HG02588 (cell line): Measurements from ENCODE around the gene ZNF705A.
"Not testable (repeated sequence)": the region's sequence is repeated elsewhere in the genome, so short reads cannot be mapped to it uniquely, and the experiment has no call there.

Experiments used
- ATAC-seq: cut with Tn5 transposase; IDR thresholded peaks from one replicate; pipeline ENCODE4 v1.9.1; 2021; ENCODE audit warnings: mild to moderate bottlenecking, moderate library complexity; ENCODE audit not compliant: unreplicated experiment

Gene ZNF705A

GRCh38 chr12:8183346-8183745, 26.5 kb downstream of the ZNF705A start:
- ATAC-seq: not testable (repeated sequence)

GRCh38 chr12:8184206-8184605, 27.4 kb downstream of the ZNF705A start:
- ATAC-seq: not testable (repeated sequence)

- not testable (repeated sequence) for ATAC-seq
These were observed 31.3 kb downstream of the ZNF705A start for GRCh38 chr12:8188088-8188487.

- not testable (repeated sequence) for ATAC-seq
These were observed 41.0 kb downstream of the ZNF705A start for GRCh38 chr12:8197685-8198308.

GRCh38 chr12:8218711-8219382, 62.0 kb downstream of the ZNF705A start:
- not testable (repeated sequence) for ATAC-seq

- not testable (repeated sequence) for ATAC-seq
These were observed 64.6 kb downstream of the ZNF705A start for GRCh38 chr12:8221375-8221774.

- ATAC-seq: not testable (repeated sequence)
These were observed 65.0 kb downstream of the ZNF705A start for GRCh38 chr12:8221844-8222243.

GRCh38 chr12:8222303-8222702, 65.5 kb downstream of the ZNF705A start:
- ATAC-seq: not testable (repeated sequence)

- not testable (repeated sequence) for ATAC-seq
These were observed 66.8 kb downstream of the ZNF705A start for GRCh38 chr12:8223646-8224045.

GRCh38 chr12:8224782-8225181, 68.0 kb downstream of the ZNF705A start:
- ATAC-seq: not testable (repeated sequence)

GRCh38 chr12:8226355-8226754, 69.5 kb downstream of the ZNF705A start:
- ATAC-seq: no peak

GRCh38 chr12:8226992-8227731, 70.3 kb downstream of the ZNF705A start, which contains the start of gene FAM90A1:
FAM90A1 (minus strand) TSS chr12:8227618; CDS start chr12:8224832, 2,786 bp downstream.
- ATAC-seq: not testable (repeated sequence)

- ATAC-seq: not testable (repeated sequence)
These were observed 70.9 kb downstream of the ZNF705A start for GRCh38 chr12:8227732-8228077.

GRCh38 chr12:8228607-8229006, 71.8 kb downstream of the ZNF705A start:
- ATAC-seq: not testable (repeated sequence)

GRCh38 chr12:8229486-8229885, 72.7 kb downstream of the ZNF705A start:
- not testable (repeated sequence) for ATAC-seq
